ENCODE measurements around the gene EIF2B2.
A peak's percentile ranks its signal among the peaks of the same experiment; 100 is the strongest.

GRCh38 chr14:75002392-75003249 lies at the start of gene EIF2B2:
- TF ChIP-seq, protein P1, sequence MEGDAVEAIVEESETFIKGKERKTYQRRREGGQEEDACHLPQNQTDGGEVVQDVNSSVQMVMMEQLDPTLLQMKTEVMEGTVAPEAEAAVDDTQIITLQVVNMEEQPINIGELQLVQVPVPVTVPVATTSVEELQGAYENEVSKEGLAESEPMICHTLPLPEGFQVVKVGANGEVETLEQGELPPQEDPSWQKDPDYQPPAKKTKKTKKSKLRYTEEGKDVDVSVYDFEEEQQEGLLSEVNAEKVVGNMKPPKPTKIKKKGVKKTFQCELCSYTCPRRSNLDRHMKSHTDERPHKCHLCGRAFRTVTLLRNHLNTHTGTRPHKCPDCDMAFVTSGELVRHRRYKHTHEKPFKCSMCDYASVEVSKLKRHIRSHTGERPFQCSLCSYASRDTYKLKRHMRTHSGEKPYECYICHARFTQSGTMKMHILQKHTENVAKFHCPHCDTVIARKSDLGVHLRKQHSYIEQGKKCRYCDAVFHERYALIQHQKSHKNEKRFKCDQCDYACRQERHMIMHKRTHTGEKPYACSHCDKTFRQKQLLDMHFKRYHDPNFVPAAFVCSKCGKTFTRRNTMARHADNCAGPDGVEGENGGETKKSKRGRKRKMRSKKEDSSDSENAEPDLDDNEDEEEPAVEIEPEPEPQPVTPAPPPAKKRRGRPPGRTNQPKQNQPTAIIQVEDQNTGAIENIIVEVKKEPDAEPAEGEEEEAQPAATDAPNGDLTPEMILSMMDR (IDR thresholded peaks at IDR 0.05): peak in 1 of 4 experiments; percentile 34
- TF ChIP-seq EP300 (IDR thresholded peaks at IDR 0.05) (no peak), POLR2A (IDR thresholded peaks at IDR 0.05) (peak; percentile 50 to 52)
